GM13977 (cell line): Measurements from ENCODE around the gene EXOG.
A peak's percentile ranks its signal among the peaks of the same experiment; 100 is the strongest.

ENCODE experiments used
- DNase-seq: peaks from one replicate; pipeline ENCODE4 v3.0.0; 2012; ENCODE audit warnings: low spot score
- CTCF ChIP-seq: IDR thresholded peaks from 2 replicates; pipeline ENCODE4 v1.5.1; 2012; ENCODE audit warnings: mild to moderate bottlenecking, control low read depth; ENCODE audit not compliant: insufficient read depth; ENCODE audit errors: extremely low read depth, missing control alignments
- in situ Hi-C: fragments of 300-500 bp; cut with MboI; formaldehyde crosslinking; loops from one replicate; pipeline ENCODE4 v1.12.0; 2022; ENCODE audit warnings: low sequenced_read_pairs, low pct_unique_long_range_greater_than_20kb, mixed read lengths, inconsistent platforms; ENCODE audit not compliant: unreplicated experiment

The EXOG gene

DNA sequence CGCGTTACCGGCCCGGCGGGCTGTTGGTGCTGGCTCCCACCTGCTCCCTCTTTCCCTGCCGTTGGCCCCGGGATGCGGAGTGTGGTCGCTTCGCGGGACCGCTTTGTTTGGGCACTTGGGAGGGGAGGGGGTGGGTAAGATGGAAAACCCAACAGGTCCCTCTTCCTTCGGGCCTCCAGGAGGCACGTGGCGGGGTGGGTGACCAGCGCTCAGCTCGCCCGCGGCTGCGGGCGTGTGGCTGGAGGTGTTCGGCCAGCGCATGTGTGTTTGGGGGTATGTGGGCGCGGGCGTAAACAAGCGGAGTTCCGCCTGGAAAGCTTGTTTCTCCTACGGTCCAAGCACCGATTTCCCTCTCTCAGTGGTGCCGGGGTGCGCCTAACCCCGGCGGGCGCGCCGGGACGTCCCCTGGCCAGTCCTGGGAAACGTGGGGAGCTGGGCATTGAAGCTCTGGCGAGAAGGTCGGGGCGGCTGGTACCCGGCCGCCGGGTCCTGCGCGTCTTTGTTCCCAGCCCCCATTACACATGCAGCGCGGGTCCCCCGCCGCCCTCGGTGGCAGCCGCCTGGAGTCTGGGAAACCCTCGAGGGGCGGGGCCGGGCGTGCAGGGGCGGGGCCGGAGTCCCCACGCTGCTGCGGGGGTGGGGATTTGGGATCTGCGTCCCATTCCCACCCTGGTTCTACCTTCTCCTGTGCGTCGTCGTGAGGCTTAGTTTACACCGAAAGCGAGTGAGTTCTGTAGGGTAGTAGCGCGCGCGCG lies 41.1 kb upstream of the EXOG start:
- in situ Hi-C loops = no loop called here
- TF ChIP-seq CTCF = no peak
- DNase-seq = peak; percentile 72

GRCh38 chr3:38455639-38456430 lies 40.3 kb upstream of the EXOG start:
- in situ Hi-C loops = no loop called here
- DNase-seq = peak; percentile 62
- TF ChIP-seq CTCF = no peak

DNA sequence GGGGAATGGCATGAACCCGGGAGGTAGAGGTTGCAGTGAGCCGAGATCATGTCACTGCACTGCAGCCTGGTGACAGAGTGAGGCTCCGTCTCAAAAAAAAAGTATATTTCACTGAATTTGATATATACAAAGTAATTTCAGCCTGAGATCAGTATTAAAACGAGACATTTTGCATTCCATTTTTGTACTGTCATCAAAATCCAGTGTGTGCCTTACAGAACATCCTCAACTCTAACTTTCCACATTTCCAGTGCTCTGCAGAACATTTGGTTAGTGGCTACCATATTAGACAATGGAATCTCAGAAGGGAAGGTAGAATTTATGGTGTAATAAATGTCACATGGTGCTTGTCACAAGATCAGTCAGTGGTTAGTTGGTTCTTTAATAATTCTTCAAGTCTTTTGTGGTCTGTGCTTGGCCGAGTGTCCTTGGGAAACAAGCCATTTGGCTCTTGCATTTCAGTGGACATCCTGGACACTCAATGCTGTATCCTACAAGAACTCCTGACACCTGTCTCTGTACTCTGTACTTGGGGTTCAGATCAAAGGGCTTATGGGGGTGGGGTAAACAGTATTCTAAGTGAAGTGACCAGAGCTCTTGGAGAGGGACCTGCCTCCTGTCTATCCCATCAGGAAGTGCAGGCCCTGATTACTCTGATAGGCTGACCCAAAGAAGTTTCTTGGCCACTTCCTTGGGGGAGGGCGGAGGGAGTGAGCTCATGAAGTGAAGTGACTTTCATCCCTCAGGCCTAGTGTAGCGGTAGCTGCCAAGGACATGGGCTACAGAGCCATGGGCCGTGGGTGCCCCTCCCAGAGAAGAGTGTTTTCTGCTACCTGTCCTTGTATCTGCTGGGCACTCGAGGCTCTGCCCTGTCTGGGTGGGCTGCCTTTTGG lies 38.8 kb upstream of the EXOG start:
- in situ Hi-C loops = no loop called here
- DNase-seq = peak; percentile 16
- no peak for TF ChIP-seq CTCF

DNA sequence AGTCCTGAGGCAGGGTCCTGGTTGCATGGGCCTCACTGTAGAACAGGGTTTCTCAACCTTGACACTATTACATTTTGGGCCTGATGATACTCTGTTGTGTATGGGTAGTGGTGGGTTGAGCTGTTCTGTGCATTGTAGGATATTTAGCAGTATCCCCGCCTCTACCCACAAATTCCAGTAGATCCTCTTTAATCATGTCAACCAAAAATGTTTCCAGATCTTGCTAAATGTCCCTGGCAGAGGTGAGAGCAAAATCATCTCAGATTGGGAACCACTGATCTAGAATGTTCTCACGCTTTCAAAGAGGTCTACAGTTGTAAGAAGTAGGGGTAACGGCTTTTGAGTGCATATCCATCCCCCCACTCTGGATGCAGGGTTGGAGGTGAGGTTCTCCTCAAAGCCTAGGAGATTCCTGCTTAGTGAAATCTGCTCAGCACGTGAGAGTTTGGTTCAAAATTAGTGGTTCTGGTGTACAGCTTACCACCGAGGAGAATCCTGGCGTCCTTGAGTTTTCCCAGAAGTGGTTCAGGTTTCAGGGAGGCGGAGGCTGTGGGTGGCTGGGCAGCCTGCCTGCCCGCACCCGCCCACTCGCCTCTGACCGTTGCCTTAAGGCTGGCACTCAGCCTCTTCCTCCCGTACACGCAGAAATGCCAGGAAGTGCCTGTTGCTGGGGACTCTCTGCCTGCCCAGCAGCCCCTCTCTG lies 37.2 kb upstream of the EXOG start:
- in situ Hi-C loops = no loop called here
- TF ChIP-seq CTCF = no peak
- DNase-seq = peak; percentile 9

DNA sequence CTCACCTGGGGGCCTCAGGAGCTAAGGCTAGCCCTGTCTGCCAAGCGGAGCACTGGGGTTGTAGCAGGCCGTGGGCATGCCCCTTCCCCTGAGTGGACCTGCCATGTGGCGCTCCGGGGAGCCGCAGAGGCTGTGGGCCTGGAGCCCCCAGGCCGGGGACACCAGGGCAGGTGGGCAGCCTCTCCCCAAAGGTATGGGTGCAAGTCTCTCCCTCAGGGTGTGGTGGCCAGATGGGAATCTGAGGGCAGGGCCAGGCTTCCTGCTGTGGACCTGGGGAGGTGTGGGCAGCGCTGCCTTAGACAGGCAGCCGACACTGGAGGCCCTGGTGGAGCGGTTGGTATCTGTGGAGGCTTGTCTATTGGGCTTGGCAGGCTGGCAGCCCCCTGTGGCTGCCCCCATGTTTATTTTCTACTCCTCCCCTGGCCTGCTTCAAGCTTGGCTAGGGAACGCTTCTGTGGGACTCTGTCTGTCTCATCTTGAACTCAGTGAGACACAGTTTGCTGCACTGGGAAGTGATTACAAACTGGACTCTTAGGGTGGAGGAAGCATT lies 36.6 kb upstream of the EXOG start:
- TF ChIP-seq CTCF = no peak
- DNase-seq = peak; percentile 12
- in situ Hi-C loops = no loop called here
